Measurements from ENCODE around the gene TMEM179. TPM values are rescaled to one million over a fixed set of nuclear protein-coding genes. Genes with fewer than 3 reads are reported as not detected.
A peak's percentile ranks its signal among the peaks of the same experiment; 100 is the strongest.
"Not testable (repeated sequence)": the region's sequence is repeated elsewhere in the genome, so short reads cannot be mapped to it uniquely, and the experiment has no call there.

Gene TMEM179
- total RNA-seq, 1 experiment from 2014 or later: not detected

DNA sequence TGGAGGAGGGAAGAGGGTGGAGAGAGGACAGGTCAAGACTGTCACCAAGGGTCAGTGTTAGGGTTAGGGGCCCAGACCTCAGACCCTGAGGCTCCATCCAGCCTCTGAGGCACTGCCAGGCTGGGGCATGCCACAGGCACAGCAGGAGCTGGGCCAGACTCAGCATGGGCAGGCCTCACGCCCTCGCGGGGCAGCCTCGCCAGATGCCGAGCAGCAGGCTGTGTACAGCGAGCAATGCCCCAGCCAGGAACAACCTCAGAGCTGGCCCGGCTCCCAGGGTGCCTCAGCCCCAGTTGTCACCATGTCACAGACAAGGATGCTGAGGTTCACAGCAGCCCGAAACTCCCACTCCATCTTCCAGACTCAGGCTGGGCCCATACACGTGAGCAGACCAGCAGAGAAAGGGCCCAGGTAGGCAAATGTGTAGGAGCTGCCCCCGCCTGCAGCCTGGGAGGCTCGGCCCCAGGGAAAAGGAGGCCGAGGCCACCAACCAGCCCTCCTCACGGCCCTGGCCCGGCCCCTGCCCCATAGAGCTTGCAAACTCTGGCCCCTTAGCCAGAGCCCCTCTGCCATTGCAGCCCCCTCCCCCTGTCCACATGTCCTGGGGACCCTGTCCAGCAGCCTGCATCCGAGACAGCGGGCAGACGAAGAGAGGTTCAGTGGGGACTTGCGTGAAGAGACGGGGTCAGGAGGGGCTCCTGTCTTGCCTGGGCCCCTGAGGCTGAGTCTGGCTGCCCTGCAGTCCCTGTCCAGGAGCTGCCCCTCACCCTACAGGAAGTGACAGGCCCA is 17.5 kb downstream of the TMEM179 start:
- DNase-seq (ENCODE audit: low read depth): no peak

DNA sequence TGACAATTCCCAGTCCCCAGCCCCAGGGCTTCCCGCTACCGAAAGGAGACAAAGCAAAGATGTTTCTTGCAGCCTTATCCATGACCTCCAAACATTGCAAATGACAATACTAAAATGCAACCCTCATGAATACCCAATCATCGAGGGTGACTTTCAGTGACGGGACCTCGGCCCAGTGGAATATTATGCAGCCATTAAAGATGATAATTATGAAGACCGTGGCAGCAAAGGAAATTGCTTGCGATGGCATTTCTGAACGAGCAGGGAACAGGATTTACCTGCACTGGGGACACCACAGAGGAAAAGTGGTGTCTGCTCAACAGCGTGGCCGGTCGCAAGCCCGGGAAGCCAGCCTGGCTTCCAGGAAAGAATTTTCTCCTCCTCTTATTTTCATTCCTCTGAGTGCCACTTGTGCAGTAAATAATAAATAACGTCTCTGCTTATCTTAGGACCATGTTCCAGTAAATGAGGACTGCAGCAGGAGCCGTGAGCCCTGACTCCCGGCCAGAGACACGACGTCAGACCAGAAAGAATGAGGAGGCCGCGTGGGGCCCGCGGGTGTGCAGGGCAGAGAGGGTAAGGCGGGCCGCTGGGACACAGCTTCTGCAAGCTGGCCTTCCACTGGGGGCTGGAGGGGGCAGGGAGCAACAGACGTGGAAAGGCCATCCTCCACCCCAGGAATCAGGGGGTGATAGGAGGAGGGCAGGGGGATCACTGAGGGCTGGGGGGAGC is 18.4 kb downstream of the TMEM179 start:
- DNase-seq (ENCODE audit: low read depth): no peak

DNA sequence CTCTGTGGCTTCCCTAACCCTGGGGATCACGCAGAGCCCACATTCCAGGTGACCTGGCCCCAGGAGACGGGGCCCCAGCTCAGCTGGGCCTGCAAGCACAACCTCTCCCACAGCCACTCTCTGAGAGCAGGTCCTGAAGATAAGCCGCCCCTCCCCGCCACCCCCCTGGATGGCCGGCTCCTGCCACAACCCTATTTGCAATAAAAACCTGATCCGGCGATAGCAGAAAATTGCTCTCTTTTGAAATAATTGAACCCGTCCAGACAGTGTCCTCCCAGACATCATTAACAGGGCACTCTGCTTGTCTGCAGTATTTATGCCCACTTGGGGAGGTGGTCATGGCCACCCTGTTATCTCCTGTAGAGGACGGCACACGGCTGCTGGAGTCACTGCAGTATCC is 20.0 kb downstream of the TMEM179 start:
- no peak for DNase-seq (ENCODE audit: low read depth)

DNA sequence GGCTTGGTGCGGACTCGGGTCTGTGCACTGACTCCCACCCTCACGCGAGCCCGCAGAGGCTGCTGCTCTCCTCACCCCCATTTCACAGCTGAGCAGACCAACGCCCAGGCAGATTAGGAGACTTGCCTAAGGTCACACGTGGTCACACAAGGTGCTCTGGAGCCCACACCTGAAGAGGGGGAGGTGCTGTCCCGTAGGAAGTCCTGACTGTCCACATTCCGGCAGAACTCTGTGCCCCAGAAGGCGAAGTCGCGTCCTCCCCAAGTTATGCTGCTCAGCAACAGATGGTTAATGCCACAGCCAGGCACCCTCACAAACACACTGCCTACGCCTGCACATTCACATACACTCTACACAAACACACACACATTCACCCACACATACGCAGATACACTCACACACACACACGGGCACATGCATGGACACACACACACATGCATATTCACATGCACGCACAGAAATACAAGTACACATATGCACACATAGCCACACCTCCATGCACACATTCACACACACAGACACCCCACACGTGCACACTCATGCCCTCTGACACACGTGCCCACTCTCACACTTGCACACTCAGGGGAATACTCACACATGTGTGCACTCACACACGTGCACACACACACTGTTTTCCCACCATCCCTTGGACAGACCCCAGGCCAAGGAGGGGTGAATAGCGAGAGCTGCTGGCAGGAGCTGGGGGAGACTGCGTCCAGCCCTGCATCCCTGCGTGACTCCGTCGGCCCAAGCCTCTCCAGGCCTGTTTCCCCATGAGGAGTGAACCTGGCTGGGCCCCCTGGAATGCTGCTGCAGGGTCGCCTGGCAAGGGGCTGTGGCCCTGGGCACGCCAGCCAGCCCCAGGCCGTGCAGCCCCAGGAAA is 20.9 kb downstream of the TMEM179 start:
- no peak for DNase-seq (ENCODE audit: low read depth)

DNA sequence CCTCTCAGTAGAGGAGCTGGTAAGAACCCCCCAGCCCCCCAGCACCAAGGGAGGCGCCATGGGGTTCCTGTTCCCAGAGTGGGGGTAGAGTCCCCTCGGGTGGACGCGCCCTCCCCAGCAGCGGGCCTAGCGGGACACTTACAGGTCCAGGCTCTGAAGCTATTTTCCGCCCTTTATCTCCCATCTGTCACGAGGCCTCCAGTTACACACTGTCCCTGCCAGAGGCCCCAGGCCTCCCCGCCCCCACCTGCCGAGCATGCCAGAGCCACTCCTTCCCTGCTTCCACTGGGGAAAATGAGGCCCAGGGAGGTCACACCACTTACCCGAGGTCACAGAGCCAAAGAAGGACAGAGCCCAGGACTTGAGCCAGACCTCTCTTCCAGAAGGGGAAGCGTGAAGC is 21.9 kb downstream of the TMEM179 start:
- DNase-seq (ENCODE audit: low read depth): no peak

DNA sequence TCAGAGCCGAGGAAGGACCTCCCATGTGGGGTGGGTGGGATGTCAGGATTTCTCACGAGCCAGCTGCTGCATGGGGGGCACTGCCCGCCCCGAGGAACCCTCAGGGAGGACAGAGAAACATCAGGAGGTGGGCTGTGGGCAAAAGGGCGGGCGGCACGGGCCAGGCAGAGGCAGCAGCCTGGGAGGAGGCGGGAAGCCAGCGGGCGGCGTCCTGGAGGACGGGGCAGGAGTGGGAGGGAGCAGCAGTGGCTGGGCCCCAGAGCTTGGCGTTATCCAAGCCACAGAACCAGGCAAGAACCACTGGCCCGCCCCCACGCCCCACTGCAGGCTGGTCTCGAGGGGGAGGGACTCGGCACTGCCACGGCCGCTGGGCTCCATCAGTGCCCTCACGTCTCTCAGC is 22.6 kb downstream of the TMEM179 start:
- no peak for DNase-seq (ENCODE audit: low read depth)

DNA sequence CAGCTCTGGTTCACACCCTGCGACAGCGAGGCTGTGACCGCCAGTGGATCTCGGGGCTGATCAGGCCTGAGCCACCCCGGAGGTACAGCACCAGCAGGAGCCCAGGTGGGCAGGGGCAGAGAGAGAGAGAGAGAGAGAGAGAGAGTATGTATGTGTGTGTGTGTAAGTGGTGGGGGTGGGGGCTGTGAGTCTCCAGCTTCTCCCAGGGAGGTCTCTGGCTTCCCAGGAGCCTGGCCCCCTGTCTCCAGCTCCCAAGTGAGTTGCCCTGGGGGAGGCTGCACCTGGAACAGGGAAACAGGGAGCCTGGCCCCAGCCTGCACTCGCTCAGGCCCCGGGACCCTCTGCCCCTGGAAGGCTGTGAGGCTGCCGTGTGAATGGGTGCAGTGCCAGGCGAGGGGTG is 23.1 kb downstream of the TMEM179 start:
- DNase-seq (ENCODE audit: low read depth): no peak

DNA sequence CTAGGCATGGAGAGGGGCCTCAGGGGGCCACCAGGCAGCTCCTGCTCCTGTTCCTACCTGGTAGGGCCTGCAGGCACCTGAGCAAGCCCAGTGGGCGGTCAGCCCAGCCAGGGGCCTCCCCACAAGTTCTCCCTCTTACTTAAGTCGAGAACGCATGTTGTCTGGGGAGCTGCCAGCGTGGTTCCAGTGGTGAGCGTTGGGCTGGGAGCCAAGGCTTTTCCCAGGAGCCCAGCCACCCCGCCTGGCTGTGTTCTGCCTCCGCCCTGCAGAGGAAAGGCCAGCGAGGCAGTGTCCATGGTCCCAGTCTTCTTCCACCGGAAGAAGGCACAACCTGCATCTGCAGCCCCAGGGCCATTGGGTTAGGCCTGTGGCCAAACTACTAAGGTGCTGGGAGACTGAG is 23.6 kb downstream of the TMEM179 start:
- peak; percentile 47 for DNase-seq (ENCODE audit: low read depth)

DNA sequence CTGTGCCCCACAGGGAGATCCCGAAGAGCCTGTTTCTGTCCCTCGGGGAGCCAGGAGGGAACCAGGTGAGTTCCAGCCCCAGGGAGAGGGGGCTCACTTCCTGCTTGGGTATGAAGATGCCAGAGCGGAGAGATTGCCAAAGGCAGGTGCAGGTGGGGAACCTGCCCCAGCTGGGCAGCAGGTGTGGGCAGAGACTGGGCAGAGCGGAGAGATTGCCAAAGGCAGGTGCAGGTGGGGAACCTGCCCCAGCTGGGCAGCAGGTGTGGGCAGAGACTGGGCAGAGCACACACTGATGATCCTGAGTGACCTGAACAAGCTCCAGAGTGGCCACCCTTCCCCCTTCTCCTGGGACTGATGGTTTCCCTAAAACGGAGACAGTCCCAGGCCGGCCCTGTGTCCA is 24.6 kb downstream of the TMEM179 start:
- DNase-seq (ENCODE audit: low read depth): not testable (repeated sequence)

DNA sequence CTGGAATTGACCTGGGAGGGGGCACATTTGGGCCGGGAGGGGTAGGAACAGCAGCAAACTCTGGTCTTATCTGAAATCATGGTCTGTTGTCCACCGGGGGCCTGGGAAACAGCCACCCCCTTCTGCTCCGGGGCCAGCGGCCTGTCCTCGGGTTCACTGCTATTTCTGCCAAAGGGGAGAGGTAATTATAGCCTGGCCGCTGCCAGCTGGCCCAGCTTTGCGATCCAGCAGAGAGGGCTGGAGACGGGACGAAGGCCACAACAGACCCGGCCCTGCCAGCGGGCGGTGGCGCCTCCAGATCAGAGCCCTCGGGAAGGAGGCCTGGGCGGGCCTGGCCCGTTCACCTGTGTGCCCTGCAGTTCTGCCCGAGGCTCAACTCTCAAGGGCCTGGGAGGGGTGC is 25.1 kb downstream of the TMEM179 start, which contains the start of gene C14orf180:
TSS of gene C14orf180 (plus strand) at position 258 of the 400 bp plus-strand sequence. CDS start 6,667 bp downstream, outside the sequence.
- DNase-seq (ENCODE audit: low read depth): no peak

DNA sequence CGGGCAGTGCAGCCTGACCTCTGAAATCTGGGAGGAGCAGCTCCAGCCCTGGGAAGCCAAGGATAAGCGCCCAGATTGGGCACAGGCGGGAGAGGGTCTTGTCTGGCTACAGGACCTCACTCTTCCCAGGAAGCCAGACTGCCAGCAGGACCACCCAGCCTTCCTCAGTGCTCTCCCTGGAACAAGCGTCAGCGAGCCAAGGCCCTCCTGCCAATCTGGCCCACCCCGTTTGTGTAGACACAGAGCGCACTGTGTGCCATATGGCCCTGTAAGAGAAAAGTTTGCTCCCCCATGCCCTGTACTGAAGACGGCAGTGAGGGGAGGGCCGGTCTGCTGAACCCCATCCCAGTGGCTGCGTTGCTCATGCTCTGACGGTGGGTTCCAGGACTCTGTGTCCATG is 26.3 kb downstream of the TMEM179 start:
- DNase-seq (ENCODE audit: low read depth): no peak

DNA sequence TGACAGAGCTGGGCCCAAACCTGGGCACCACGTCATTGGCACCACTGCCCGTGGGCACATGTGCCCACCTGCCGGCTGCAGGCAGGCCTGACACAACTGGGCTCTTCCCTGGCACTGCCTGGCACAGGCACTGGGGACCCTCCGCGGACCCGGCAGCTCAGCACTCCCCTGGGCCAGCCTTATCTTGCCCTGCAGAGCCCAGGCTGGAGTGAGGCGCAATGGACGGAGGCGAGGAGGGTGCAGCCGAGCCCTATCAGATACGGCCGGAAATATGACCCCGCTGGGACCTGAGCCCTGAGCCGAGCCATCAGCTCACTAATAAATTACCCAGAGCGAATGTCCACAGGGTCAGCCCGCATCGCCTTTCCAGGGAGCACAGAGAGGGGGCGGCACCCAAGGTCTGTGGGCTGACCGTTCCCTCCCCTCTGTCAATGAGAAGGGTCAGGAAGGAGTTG is 26.7 kb downstream of the TMEM179 start:
- DNase-seq (ENCODE audit: low read depth): no peak

DNA sequence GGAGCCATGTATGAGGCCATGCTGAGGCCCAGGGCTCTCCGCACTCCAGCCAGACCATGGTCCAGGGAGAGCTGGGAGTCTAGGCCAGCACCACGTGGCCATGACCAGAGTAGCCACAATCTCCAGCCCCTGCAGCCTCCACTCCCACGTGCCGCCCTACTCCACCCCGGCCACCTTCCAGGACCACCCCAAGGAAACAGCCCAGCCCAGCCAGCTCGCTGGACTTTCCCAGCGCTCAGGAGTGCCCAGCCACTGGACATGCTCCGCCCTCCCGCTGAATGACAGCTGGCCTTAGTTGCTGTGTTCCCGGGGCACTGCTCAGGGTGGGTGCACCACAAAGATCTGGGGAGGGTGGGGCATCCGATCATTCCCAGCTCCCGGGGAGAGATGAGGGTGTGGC is 27.1 kb downstream of the TMEM179 start:
- no peak for DNase-seq (ENCODE audit: low read depth)

DNA sequence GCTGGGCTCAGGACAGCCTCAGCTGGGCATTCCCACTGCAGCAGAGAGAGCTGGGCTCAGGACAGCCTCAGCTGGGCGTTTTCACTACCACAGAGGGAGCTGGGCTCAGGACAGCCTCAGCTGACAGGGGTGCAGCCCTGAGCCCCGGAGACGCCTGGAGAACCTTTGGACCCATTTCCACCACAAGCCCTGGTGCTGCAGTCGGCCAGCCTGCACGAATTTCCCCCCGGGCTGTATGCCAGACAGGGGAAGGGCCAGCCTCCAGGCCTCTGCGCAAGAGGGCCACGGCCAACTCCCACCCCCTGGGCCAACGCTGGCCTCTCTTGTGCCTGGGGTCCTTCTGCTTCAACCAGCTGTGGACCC is 27.6 kb downstream of the TMEM179 start:
- no peak for DNase-seq (ENCODE audit: low read depth)

DNA sequence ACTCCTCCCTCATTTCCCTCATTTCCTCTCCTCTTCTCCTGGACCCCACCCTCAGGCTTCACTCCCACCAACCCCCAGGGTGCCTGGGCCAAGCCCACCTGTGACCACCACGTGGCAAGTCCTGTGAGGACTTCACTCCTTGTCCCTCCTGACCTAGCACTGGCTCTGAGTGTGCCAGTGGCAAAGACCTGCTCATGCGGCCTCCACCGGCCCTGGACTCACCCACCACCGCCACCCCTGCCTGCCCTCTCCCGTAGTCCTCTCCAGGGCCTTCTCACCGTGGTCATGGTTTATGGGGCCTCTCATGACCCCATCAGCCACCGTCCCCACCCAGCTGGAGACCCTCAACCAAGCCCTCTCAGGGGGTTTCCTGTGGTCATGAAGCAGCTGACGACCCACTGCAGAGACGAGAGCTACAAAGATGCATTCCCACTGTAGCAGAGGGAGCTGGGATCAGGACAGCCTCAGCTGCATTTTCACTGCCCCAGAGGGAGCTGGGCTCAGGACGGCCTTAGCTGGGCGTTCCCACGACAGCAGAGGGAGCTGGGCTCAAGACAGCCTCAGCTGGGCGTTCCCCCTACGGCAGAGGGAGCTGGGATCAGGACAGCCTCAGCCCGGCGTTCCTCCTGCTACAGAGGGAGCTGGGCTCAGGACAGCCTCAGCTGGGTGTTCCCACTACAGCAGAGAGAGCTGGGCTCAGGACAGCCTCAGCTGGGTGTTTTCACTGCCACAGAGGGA is 28.2 kb downstream of the TMEM179 start:
- no peak for DNase-seq (ENCODE audit: low read depth)

DNA sequence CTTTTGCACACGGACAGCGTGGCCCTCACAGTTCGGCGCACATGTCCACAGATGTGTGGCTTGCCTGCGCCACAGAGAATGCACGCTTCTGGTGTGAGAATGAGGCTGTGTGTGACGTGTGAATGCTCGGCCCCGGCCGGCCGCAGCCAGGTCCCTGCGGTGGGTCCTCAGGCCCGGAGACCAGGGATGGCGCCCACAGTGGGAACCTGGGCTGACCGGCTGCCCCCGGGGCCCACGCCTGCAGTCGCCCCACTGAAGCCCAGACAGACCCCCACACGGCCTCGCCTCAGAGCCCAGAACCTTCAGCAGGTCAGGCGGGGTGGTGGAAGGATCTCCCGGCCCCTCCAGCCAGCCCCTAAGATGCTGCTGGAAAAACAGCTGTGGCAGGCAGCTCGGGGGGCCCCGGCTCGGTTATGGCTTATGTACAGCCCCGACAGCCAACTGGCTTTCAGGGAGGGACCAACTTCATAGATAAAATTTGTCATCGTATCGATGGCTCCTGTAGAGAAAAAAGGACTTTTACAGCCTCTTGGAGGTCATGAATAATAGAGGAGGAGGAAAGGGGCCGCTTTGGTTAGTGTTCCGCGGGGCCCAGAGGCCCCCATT is 29.5 kb downstream of the TMEM179 start:
- DNase-seq (ENCODE audit: low read depth): no peak

DNA sequence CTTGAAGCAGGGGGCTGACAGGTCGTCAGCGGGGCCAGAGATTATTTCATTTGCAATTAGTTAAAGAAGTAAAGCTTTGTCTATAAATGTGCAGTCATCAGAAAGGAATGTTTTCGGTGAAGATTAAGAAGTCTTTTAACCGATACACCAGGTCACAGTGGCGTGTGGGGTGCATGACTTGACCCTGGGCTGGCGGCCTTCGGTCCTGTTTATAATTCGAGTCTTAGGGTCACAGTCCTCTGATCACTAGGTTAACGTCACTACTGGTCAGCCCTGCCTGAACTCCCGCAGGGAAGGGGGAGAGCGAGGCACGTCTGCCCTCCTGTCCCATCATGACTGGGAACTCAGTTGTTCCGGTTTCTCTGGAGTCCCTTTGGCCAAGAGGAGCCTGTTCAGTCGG is 30.0 kb downstream of the TMEM179 start:
- DNase-seq (ENCODE audit: low read depth): no peak

DNA sequence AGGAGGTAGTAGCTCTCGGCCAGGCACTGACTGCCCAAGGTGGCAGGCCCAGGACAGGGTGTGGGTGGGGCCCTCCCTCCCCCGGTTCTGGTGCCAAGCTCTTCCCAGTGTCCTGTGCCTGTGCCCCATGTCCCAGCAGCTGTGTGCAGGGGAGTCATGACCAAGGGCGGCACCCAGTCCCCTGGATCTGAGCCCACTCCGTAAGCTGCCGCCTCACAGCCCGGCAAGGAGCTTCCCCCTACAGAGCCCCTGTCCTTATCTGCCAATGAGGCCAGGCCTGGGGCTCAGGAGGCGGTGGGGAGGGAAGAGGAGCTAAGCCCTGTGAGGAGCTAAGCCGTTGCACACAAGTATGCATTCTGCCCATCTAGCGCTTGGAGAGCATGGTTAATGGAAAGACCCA is 30.6 kb downstream of the TMEM179 start:
- no peak for DNase-seq (ENCODE audit: low read depth)

DNA sequence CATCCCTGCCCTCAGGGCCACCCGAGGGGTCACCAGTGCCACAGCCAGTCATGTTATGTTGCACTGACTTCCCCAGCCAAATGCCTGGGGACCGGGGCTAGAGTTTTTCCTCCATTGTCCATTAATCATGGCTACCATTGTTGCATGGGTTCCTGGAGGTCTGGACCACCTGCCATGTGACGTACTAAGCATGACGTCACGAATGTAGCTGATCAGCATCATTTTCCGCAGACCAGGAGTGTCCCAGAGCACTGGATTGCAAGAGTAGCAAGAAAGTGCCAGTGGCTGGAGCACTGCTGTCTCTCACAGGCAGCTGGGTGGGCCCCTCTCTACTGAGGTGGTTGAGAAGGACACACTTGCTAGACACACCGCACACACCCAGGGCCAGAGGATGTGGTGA is 31.9 kb downstream of the TMEM179 start:
- no peak for DNase-seq (ENCODE audit: low read depth)

DNA sequence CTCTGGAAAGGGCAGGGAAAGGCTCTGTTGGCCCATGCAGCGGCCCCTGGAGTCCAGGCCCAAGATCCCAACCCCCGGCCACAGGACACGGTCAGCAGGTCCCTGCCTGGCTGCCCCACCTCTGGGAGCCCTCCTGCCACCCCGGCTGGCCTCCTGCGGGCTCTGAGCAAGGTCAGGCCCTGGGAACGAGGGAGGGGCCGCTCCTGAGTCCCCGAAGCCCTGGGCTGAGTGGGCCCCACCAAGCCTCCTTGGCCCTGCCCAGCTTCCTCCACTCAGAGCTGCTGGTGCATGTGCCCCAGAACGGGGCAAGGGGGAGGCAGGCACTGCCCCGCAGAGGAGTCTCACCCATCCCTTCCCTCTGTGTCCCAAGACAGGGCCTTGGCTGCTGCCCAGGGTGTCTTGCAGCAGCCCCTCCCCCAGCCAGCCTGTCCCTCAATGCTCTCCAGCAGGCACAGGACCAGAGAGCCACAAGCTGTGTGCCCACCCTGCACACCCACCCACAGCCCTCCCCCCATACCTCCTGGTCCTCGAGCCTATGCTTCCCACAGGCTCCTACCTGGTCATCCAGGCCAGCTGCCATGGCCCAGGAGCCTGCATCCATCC is 32.4 kb downstream of the TMEM179 start:
- no peak for DNase-seq (ENCODE audit: low read depth)

DNA sequence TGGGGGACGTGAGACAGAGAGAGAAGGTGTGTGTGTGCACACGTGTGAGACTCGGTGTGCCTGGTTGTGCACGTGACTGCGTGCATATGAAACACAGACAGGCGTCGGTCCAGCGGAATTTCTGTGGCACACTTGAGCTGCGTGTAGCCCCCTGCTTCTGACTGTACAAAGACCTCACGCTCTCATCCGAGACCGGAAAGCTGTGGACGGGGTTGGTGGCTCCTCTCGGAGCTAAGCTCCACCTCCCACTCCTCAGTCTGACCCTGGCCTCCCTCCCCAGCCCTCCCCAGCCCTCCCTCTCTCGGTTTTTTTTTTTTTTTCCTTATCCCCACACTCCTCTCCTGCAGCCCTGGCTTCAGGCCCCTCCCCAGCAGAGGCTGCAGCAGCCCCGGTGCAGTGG is 33.3 kb downstream of the TMEM179 start:
- no peak for DNase-seq (ENCODE audit: low read depth)

Measured in RPMI7951 (cell line).